Trophoblast cell (in vitro differentiated cells and primary cell): ENCODE measurements around the gene RCC2.

ENCODE experiments used
- DNase-seq, 2 donors: peaks; one replicate each; pipeline ENCODE4 v3.0.0-alpha.2; 2016
- H2AFZ ChIP-seq: 2 replicates; pipeline ENCODE4 v1.6.1; 2013; ENCODE audit warnings: low read length, moderate library complexity, mild to moderate bottlenecking; ENCODE audit not compliant: insufficient read depth, poor library complexity
- H2AK5ac ChIP-seq: 2 replicates; pipeline ENCODE4 v1.6.1; 2013; ENCODE audit warnings: mild to moderate bottlenecking, low read length
- H2BK120ac ChIP-seq: 2 replicates; pipeline ENCODE4 v1.6.1; 2013; ENCODE audit warnings: low read length, mild to moderate bottlenecking, moderate library complexity; ENCODE audit not compliant: insufficient read depth, poor library complexity
- H2BK12ac ChIP-seq: 2 replicates; pipeline ENCODE4 v1.6.1; 2013; ENCODE audit warnings: mild to moderate bottlenecking, low read length, moderate library complexity
- H2BK5ac ChIP-seq: 2 replicates; pipeline ENCODE4 v1.6.1; 2013; ENCODE audit warnings: low read length, low read depth, moderate library complexity, mild to moderate bottlenecking; ENCODE audit not compliant: poor library complexity
- H3K14ac ChIP-seq: 2 replicates; pipeline ENCODE4 v1.6.1; 2013; ENCODE audit warnings: mild to moderate bottlenecking, low read length
- H3K18ac ChIP-seq: 2 replicates; pipeline ENCODE4 v1.6.1; 2013; ENCODE audit warnings: mild to moderate bottlenecking, low read length
- H3K23ac ChIP-seq: 2 replicates; pipeline ENCODE4 v1.6.1; 2013; ENCODE audit warnings: low read length
- H3K27ac ChIP-seq: 2 replicates; pipeline ENCODE4 v1.5.1; 2013; ENCODE audit warnings: low read depth, mild to moderate bottlenecking, inconsistent platforms, low read length, moderate library complexity
- H3K27me3 ChIP-seq: 2 replicates; pipeline ENCODE4 v1.6.1; 2013; ENCODE audit warnings: inconsistent platforms, mild to moderate bottlenecking, low read length, moderate library complexity; ENCODE audit not compliant: insufficient read depth
- H3K36me3 ChIP-seq, 2 experiments: 1 replicate in 1 of 2; 2 replicates in 1 of 2; pipeline ENCODE4 v1.6.1; 2013; ENCODE audit warnings: low read length in 2 of 2, mild to moderate bottlenecking in 2 of 2, moderate library complexity in 1 of 2; ENCODE audit not compliant: insufficient read depth in 2 of 2, control insufficient read depth in 1 of 2
- H3K4ac ChIP-seq: 2 replicates; pipeline ENCODE4 v1.6.1; 2013; ENCODE audit warnings: low read depth, mild to moderate bottlenecking, low read length, moderate library complexity
- H3K4me1 ChIP-seq, 2 experiments: 1 replicate in 1 of 2; 2 replicates in 1 of 2; pipeline ENCODE4 v1.6.1; 2013; ENCODE audit warnings: low read length in 2 of 2, mild to moderate bottlenecking in 2 of 2, moderate library complexity in 1 of 2; ENCODE audit not compliant: insufficient read depth in 2 of 2, control insufficient read depth in 1 of 2
- H3K4me2 ChIP-seq: 2 replicates; pipeline ENCODE4 v1.6.1; 2013; ENCODE audit warnings: inconsistent platforms, mild to moderate bottlenecking, low read length, moderate library complexity
- H3K4me3 ChIP-seq: 2 replicates; pipeline ENCODE4 v1.5.1; 2013; ENCODE audit warnings: mild to moderate bottlenecking, low read depth, low read length, inconsistent platforms
- H3K79me1 ChIP-seq: one replicate; pipeline ENCODE4 v1.6.1; 2013; ENCODE audit warnings: low read length
- H3K79me2 ChIP-seq: 2 replicates; pipeline ENCODE4 v1.6.1; 2013; ENCODE audit warnings: low read length, mild to moderate bottlenecking; ENCODE audit not compliant: control insufficient read depth, insufficient read depth, poor library complexity
- H3K9ac ChIP-seq: 2 replicates; pipeline ENCODE4 v1.6.1; 2013; ENCODE audit warnings: mild to moderate bottlenecking, low read length
- H3K9me3 ChIP-seq: 2 replicates; pipeline ENCODE4 v1.6.1; 2013; ENCODE audit warnings: low read depth, mild to moderate bottlenecking, control low read depth, inconsistent platforms, low read length; ENCODE audit not compliant: insufficient read depth
- H4K12ac ChIP-seq: 2 replicates; pipeline ENCODE4 v1.6.1; 2013; ENCODE audit warnings: low read depth, mild to moderate bottlenecking, low read length, moderate library complexity
- H4K8ac ChIP-seq: 2 replicates; pipeline ENCODE4 v1.6.1; 2013; ENCODE audit warnings: low read depth, mild to moderate bottlenecking, low read length, moderate library complexity
- H4K91ac ChIP-seq: one replicate; pipeline ENCODE4 v1.6.1; 2013; ENCODE audit warnings: low read depth, mild to moderate bottlenecking, low read length, moderate library complexity
- WGBS: extraction: QIAGEN DNeasy Blood & Tissue Kit; methylation state at CpG from one replicate; pipeline ENCODE4 v1.1.7; 2013; ENCODE audit warnings: missing lambda C conversion rate; ENCODE audit not compliant: insufficient read length, insufficient coverage; ENCODE audit errors: extremely low coverage; 5-methylcytosine and 5-hydroxymethylcytosine counted together

RCC2 gene

GRCh38 chr1:17359031-17359430 is 80.4 kb downstream of the RCC2 start:
- no peak overlapping the region for H2AFZ ChIP-seq
- H3K27ac ChIP-seq: no peak overlapping the region
- H3K4me1 ChIP-seq: no peaks in the 10 kb centered on the region
- no peak overlapping the region for H4K91ac ChIP-seq
- no peak overlapping the region for H2BK12ac ChIP-seq
- no peaks in the 10 kb centered on the region for H3K79me1 ChIP-seq
- H3K23ac ChIP-seq: no peak overlapping the region
- no peak overlapping the region for H3K4me2 ChIP-seq
- no peak for DNase-seq
- no peak overlapping the region for H2AK5ac ChIP-seq
- no peak overlapping the region for H2BK5ac ChIP-seq
- no peak overlapping the region for H4K12ac ChIP-seq
- H3K36me3 ChIP-seq: no peaks in the 10 kb centered on the region
- H4K8ac ChIP-seq: no peak overlapping the region
- H3K9ac ChIP-seq: no peak overlapping the region
- H3K79me2 ChIP-seq: no peaks in the 10 kb centered on the region
- no peak overlapping the region for H3K4me3 ChIP-seq
- no peak overlapping the region for H2BK120ac ChIP-seq
- H3K18ac ChIP-seq: no peak overlapping the region
- no peaks in the 10 kb centered on the region for H3K27me3 ChIP-seq
- H3K4ac ChIP-seq: no peak overlapping the region
- no peak overlapping the region for H3K14ac ChIP-seq
- no CpG with 5 or more reads among the region's 11 CpGs for WGBS
- no peaks in the 10 kb centered on the region for H3K9me3 ChIP-seq

- WGBS: no CpG with 5 or more reads among the region's 4 CpGs
- H3K4me1 ChIP-seq: no peaks in the 10 kb centered on the region
- H3K27me3 ChIP-seq: no peaks in the 10 kb centered on the region
- H2BK120ac ChIP-seq: no peak overlapping the region
- no peak overlapping the region for H3K4ac ChIP-seq
- no peak overlapping the region for H2BK5ac ChIP-seq
- no peak overlapping the region for H3K14ac ChIP-seq
- no peak overlapping the region for H3K27ac ChIP-seq
- no peak overlapping the region for H2AFZ ChIP-seq
- H4K91ac ChIP-seq: no peak overlapping the region
- H3K4me3 ChIP-seq: no peak overlapping the region
- H2AK5ac ChIP-seq: no peak overlapping the region
- no peak overlapping the region for H4K12ac ChIP-seq
- DNase-seq: no peak
- H3K9ac ChIP-seq: no peak overlapping the region
- no peaks in the 10 kb centered on the region for H3K79me2 ChIP-seq
- H3K9me3 ChIP-seq: no peaks in the 10 kb centered on the region
- no peaks in the 10 kb centered on the region for H3K79me1 ChIP-seq
- no peak overlapping the region for H3K4me2 ChIP-seq
- no peak overlapping the region for H3K18ac ChIP-seq
- H3K23ac ChIP-seq: no peak overlapping the region
- H3K36me3 ChIP-seq: no peaks in the 10 kb centered on the region
- H2BK12ac ChIP-seq: no peak overlapping the region
- H4K8ac ChIP-seq: no peak overlapping the region
Measured at GRCh38 chr1:17358557-17358956, 80.9 kb downstream of the RCC2 start.
